Liver (tissue), 9 donors: ENCODE results near the gene HOXD9. TPM values are rescaled to one million over a fixed set of nuclear protein-coding genes. Genes with fewer than 3 reads are reported as not detected.

Experiments
- DNase-seq: peaks from one replicate; pipeline ENCODE4 v3.0.0-alpha.2; 2017; ENCODE audit warnings: low spot score
- H3K27ac ChIP-seq, 2 donors: one replicate each; pipeline ENCODE4 v1.7.0; 2013; ENCODE audit warnings: inconsistent platforms in 2 of 2, low read length in 2 of 2, control low read depth in 1 of 2, low read depth in 1 of 2, mild to moderate bottlenecking in 1 of 2
- H3K27me3 ChIP-seq, 4 donors: one replicate each; pipeline versions ENCODE4 v1.6.1 to v1.7.0; 2013; ENCODE audit warnings: low read length in 3 of 4, inconsistent platforms in 1 of 4, mild to moderate bottlenecking in 1 of 4, moderate library complexity in 1 of 4; ENCODE audit not compliant: control insufficient read depth in 4 of 4, insufficient read depth in 4 of 4
- H3K36me3 ChIP-seq, 4 donors: one replicate each; pipeline versions ENCODE4 v1.6.1 to v1.7.0; 2013; ENCODE audit warnings: low read length in 3 of 4, mild to moderate bottlenecking in 3 of 4, low read depth in 1 of 4, moderate library complexity in 1 of 4; ENCODE audit not compliant: control insufficient read depth in 4 of 4, insufficient read depth in 3 of 4
- H3K4me1 ChIP-seq, 4 donors: one replicate each; pipeline versions ENCODE4 v1.6.1 to v1.7.0; 2013; ENCODE audit warnings: low read length in 3 of 4, mild to moderate bottlenecking in 3 of 4, moderate library complexity in 1 of 4; ENCODE audit not compliant: control insufficient read depth in 4 of 4, insufficient read depth in 4 of 4
- H3K4me3 ChIP-seq, 3 donors: one replicate each; pipeline versions ENCODE4 v1.6.1 to v1.7.0; 2013; ENCODE audit warnings: low read length in 3 of 3, control low read depth in 1 of 3, low read depth in 1 of 3, mild to moderate bottlenecking in 1 of 3
- H3K9ac ChIP-seq, 2 donors: one replicate each; pipeline ENCODE4 v1.7.0; 2013; ENCODE audit warnings: low read length in 2 of 2, mild to moderate bottlenecking in 2 of 2, moderate library complexity in 2 of 2, control low read depth in 1 of 2, low read depth in 1 of 2
- H3K9me3 ChIP-seq, 4 donors: one replicate each; pipeline versions ENCODE4 v1.6.1 to v1.7.0; 2013; ENCODE audit warnings: low read length in 3 of 4; ENCODE audit not compliant: control insufficient read depth in 4 of 4
- EGR1 ChIP-seq, 2 donors: IDR thresholded peaks; 2 replicates each; pipeline ENCODE4 v1.6.1; 2016 to 2018; ENCODE audit warnings: antibody characterized with exemption in 2 of 2, low read depth in 2 of 2
- FOXA1 ChIP-seq: IDR thresholded peaks from 2 replicates; pipeline ENCODE4 v1.6.1; 2016; ENCODE audit warnings: antibody characterized with exemption
- FOXA2 ChIP-seq: IDR thresholded peaks from 2 replicates; pipeline ENCODE4 v1.6.1; 2016; ENCODE audit warnings: antibody characterized with exemption
- GABPA ChIP-seq, 2 donors: IDR thresholded peaks in 1 of 2; conservative IDR thresholded peaks in 1 of 2; 2 replicates each; pipeline ENCODE4 v1.6.1; 2016; ENCODE audit warnings: antibody characterized with exemption in 2 of 2, mild to moderate bottlenecking in 1 of 2, moderate library complexity in 1 of 2
- HNF4A ChIP-seq, 2 donors: conservative IDR thresholded peaks; 2 replicates each; pipeline ENCODE4 v1.6.1; 2016; ENCODE audit warnings: antibody characterized with exemption in 2 of 2, mild to moderate bottlenecking in 2 of 2
- HNF4G ChIP-seq: IDR thresholded peaks from 2 replicates; pipeline ENCODE4 v1.6.1; 2016; ENCODE audit warnings: antibody characterized with exemption
- JUND ChIP-seq, 2 donors: IDR thresholded peaks; 2 replicates each; pipeline ENCODE4 v1.6.1; 2016; ENCODE audit warnings: antibody characterized with exemption in 2 of 2
- NR2F2 ChIP-seq: IDR thresholded peaks from 2 replicates; pipeline ENCODE4 v1.6.1; 2016; ENCODE audit warnings: antibody characterized with exemption
- RAD21 ChIP-seq, 2 donors: IDR thresholded peaks; 2 replicates each; pipeline ENCODE4 v1.6.1; 2016; ENCODE audit warnings: antibody characterized with exemption in 2 of 2, mild to moderate bottlenecking in 2 of 2
- RXRA ChIP-seq, 2 donors: IDR thresholded peaks; 2 replicates each; pipeline ENCODE4 v1.6.1; 2017 to 2018; ENCODE audit warnings: antibody characterized with exemption in 2 of 2, mild to moderate bottlenecking in 1 of 2
- SP1 ChIP-seq: IDR thresholded peaks from 2 replicates; pipeline ENCODE4 v1.6.1; 2018; ENCODE audit warnings: antibody characterized with exemption, mild to moderate bottlenecking
- TAF1 ChIP-seq: conservative IDR thresholded peaks from 2 replicates; pipeline ENCODE4 v1.6.1; 2016; ENCODE audit warnings: antibody characterized with exemption, mild to moderate bottlenecking
- YY1 ChIP-seq: IDR thresholded peaks from 2 replicates; pipeline ENCODE4 v1.6.1; 2016; ENCODE audit warnings: antibody characterized with exemption, mild to moderate bottlenecking
- WGBS: extraction: QIAGEN DNeasy Blood & Tissue Kit; methylation state at CpG from one replicate; pipeline ENCODE4 v1.1.7; 2013; 5-methylcytosine and 5-hydroxymethylcytosine counted together
- polyA plus RNA-seq, 2 donors: library from polyadenylated mRNA; stranded (reverse) in 1 of 2; unstranded in 1 of 2; fragments of 200-250 nt in 1 of 2; fragments of >200 nt in 1 of 2; fragmentation: Nextera tagmentation in 1 of 2; extraction: Ambion mirVana in 1 of 2; gene quantifications; one replicate each; pipeline versions ENCODE4 v1.2.1 to v1.2.3, GENCODE V29; 2013 to 2015
- total RNA-seq, 2 donors: library from RNA; depleted of rRNA; stranded (reverse); fragments of >200 nt; gene quantifications; one replicate each; pipeline ENCODE4 v1.2.3, GENCODE V29; 2014
- TF ChIP-seq, protein P1 (sequence below): IDR thresholded peaks from 2 replicates; pipeline ENCODE4 v1.6.1; 2016; ENCODE audit warnings: antibody characterized with exemption
- TF ChIP-seq, protein P2 (sequence below): IDR thresholded peaks from 2 replicates; pipeline ENCODE4 v1.6.1; 2016; ENCODE audit warnings: antibody characterized with exemption, mild to moderate bottlenecking
- TF ChIP-seq, protein P3 (sequence below): fragments of 150-350 bp; IDR thresholded peaks from 2 replicates; pipeline ENCODE4 v1.5.1; 2017; ENCODE audit warnings: improper control_type of control experiment, low read depth, low read length; ENCODE audit not compliant: missing input control
- TF ChIP-seq, protein P4 (sequence below): IDR thresholded peaks from 2 replicates; pipeline ENCODE4 v1.6.1; 2016; ENCODE audit warnings: antibody characterized with exemption
- TF ChIP-seq, protein P5 (sequence below): IDR thresholded peaks from 2 replicates; pipeline ENCODE4 v1.6.1; 2016; ENCODE audit warnings: antibody characterized with exemption
- donor health status: healthy.
- donor health status: healthy.
- donor health status: healthy.
- donor health status: healthy.
- donor health status: healthy.

The HOXD9 gene
- total and polyA plus RNA-seq, 4 donors, result 0.07 TPM; not detected in 3

DNA sequence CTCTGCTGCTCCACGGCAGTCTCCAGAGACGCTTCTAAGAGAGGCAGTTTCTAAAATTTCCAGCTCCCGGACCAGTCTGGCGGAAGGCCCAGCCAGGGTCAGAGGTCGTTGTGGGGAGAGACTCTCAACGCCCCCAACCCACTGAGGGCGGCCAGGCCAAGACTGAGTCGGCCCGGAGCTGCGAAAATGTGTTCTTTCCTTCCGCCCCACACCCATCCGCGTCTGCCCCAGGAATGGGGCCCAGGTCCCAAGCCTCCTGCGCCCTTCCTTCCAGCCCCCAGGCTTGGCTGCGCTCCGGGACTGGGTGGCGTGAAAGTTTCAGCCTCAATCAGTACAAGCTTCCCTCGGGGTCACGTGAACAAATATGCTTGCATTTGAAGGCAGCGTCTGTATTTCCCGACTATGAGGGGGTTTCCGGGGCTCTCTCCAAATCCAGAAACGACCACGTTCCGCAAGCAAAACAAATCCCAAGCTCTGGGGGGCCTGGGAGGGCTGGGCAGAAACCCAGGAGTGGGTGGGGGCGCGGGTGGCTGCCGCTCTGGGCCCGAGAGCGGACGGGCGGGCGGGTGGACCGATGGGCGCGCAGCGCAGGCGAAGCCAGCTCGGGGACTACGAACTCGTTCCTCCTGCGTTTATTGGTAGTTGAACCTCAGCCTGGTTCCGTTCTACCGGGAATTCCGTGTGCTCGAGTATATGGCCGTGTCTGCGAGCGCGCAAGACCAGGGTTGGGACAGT, 37.9 kb downstream of the HOXD9 start:
- peaks cover 0 to 27% (median 8%) of the 10 kb centered on the region in 4 donors for H3K4me1 ChIP-seq
- H3K36me3 ChIP-seq, result no peaks in the 10 kb centered on the region
- no peak for DNase-seq
- peaks cover 0 to 12% (median 0%) of the 10 kb centered on the region in 4 donors for H3K9me3 ChIP-seq
- no peak overlapping the region for H3K4me3 ChIP-seq
- H3K27ac ChIP-seq, result no peak overlapping the region
- no peak overlapping the region for H3K9ac ChIP-seq
- no peak for TF ChIP-seq JUND (IDR thresholded peaks at IDR 0.05)
- TF ChIP-seq, protein P1, sequence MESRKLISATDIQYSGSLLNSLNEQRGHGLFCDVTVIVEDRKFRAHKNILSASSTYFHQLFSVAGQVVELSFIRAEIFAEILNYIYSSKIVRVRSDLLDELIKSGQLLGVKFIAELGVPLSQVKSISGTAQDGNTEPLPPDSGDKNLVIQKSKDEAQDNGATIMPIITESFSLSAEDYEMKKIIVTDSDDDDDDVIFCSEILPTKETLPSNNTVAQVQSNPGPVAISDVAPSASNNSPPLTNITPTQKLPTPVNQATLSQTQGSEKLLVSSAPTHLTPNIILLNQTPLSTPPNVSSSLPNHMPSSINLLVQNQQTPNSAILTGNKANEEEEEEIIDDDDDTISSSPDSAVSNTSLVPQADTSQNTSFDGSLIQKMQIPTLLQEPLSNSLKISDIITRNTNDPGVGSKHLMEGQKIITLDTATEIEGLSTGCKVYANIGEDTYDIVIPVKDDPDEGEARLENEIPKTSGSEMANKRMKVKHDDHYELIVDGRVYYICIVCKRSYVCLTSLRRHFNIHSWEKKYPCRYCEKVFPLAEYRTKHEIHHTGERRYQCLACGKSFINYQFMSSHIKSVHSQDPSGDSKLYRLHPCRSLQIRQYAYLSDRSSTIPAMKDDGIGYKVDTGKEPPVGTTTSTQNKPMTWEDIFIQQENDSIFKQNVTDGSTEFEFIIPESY, result no peak
- TF ChIP-seq RXRA (IDR thresholded peaks at IDR 0.05), result no peak
- TF ChIP-seq, protein P2, sequence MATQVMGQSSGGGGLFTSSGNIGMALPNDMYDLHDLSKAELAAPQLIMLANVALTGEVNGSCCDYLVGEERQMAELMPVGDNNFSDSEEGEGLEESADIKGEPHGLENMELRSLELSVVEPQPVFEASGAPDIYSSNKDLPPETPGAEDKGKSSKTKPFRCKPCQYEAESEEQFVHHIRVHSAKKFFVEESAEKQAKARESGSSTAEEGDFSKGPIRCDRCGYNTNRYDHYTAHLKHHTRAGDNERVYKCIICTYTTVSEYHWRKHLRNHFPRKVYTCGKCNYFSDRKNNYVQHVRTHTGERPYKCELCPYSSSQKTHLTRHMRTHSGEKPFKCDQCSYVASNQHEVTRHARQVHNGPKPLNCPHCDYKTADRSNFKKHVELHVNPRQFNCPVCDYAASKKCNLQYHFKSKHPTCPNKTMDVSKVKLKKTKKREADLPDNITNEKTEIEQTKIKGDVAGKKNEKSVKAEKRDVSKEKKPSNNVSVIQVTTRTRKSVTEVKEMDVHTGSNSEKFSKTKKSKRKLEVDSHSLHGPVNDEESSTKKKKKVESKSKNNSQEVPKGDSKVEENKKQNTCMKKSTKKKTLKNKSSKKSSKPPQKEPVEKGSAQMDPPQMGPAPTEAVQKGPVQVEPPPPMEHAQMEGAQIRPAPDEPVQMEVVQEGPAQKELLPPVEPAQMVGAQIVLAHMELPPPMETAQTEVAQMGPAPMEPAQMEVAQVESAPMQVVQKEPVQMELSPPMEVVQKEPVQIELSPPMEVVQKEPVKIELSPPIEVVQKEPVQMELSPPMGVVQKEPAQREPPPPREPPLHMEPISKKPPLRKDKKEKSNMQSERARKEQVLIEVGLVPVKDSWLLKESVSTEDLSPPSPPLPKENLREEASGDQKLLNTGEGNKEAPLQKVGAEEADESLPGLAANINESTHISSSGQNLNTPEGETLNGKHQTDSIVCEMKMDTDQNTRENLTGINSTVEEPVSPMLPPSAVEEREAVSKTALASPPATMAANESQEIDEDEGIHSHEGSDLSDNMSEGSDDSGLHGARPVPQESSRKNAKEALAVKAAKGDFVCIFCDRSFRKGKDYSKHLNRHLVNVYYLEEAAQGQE, result no peak
- no peak for TF ChIP-seq GABPA (IDR thresholded peaks at IDR 0.05 in 1 of 2, conservative IDR thresholded peaks at IDR 0.05 in 1 of 2)
- TF ChIP-seq, protein P3, sequence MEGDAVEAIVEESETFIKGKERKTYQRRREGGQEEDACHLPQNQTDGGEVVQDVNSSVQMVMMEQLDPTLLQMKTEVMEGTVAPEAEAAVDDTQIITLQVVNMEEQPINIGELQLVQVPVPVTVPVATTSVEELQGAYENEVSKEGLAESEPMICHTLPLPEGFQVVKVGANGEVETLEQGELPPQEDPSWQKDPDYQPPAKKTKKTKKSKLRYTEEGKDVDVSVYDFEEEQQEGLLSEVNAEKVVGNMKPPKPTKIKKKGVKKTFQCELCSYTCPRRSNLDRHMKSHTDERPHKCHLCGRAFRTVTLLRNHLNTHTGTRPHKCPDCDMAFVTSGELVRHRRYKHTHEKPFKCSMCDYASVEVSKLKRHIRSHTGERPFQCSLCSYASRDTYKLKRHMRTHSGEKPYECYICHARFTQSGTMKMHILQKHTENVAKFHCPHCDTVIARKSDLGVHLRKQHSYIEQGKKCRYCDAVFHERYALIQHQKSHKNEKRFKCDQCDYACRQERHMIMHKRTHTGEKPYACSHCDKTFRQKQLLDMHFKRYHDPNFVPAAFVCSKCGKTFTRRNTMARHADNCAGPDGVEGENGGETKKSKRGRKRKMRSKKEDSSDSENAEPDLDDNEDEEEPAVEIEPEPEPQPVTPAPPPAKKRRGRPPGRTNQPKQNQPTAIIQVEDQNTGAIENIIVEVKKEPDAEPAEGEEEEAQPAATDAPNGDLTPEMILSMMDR, result no peak
- no peak for TF ChIP-seq RAD21 (IDR thresholded peaks at IDR 0.05)
- no peak for TF ChIP-seq YY1
- TF ChIP-seq, protein P4, sequence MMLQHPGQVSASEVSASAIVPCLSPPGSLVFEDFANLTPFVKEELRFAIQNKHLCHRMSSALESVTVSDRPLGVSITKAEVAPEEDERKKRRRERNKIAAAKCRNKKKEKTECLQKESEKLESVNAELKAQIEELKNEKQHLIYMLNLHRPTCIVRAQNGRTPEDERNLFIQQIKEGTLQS, result no peak
- no peak for TF ChIP-seq NR2F2
- TF ChIP-seq FOXA2, result no peak
- no peak for TF ChIP-seq HNF4G
- TF ChIP-seq HNF4A (conservative IDR thresholded peaks at IDR 0.05), result no peak
- no peak for TF ChIP-seq EGR1 (IDR thresholded peaks at IDR 0.05; ENCODE audit: low read depth in 2 of 2)
- no peak for TF ChIP-seq TAF1
- TF ChIP-seq, protein P5, sequence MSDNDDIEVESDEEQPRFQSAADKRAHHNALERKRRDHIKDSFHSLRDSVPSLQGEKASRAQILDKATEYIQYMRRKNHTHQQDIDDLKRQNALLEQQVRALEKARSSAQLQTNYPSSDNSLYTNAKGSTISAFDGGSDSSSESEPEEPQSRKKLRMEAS, result no peak
- TF ChIP-seq FOXA1, result no peak
- TF ChIP-seq SP1, result no peak
- WGBS, result 16% methylated on average over 50 of the region's 50 CpGs
- peaks cover 10 to 44% (median 29%) of the 10 kb centered on the region in 4 donors for H3K27me3 ChIP-seq
